ENCODE data around the gene MLF2.

GRCh38 chr12:6779708-6780432, 26.9 kb upstream of the MLF2 start:
- no peak for TF ChIP-seq CTCF (IDR thresholded peaks at IDR 0.05; ENCODE audit: low read depth, low read length)
- no peak for TF ChIP-seq POLR2A (IDR thresholded peaks at IDR 0.05; ENCODE audit: extremely low read depth, insufficient read length)
